Body of pancreas (tissue), 4 donors: ENCODE measurements around the gene ZNF133.

Source experiments
- POLR2A ChIP-seq, 3 donors: fragments of 450-650 bp; IDR thresholded peaks; one replicate each; pipeline ENCODE4 v1.6.1; 2016; ENCODE audit warnings: antibody characterized with exemption in 3 of 3, mild to moderate bottlenecking in 2 of 3
- TF ChIP-seq, protein P1 (sequence below), 7 experiments: fragments of 450-650 bp in 4 of 7; fragments of 200-600 bp in 3 of 7; sonication (generic) in 3 of 7; IDR thresholded peaks; one replicate each; pipeline ENCODE4 v1.5.1; 2016 to 2019; ENCODE audit warnings: antibody characterized with exemption in 7 of 7

GRCh38 chr20:18263723-18264122 lies 24.6 kb upstream of the ZNF133 start:
- TF ChIP-seq, protein P1, sequence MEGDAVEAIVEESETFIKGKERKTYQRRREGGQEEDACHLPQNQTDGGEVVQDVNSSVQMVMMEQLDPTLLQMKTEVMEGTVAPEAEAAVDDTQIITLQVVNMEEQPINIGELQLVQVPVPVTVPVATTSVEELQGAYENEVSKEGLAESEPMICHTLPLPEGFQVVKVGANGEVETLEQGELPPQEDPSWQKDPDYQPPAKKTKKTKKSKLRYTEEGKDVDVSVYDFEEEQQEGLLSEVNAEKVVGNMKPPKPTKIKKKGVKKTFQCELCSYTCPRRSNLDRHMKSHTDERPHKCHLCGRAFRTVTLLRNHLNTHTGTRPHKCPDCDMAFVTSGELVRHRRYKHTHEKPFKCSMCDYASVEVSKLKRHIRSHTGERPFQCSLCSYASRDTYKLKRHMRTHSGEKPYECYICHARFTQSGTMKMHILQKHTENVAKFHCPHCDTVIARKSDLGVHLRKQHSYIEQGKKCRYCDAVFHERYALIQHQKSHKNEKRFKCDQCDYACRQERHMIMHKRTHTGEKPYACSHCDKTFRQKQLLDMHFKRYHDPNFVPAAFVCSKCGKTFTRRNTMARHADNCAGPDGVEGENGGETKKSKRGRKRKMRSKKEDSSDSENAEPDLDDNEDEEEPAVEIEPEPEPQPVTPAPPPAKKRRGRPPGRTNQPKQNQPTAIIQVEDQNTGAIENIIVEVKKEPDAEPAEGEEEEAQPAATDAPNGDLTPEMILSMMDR (IDR thresholded peaks at IDR 0.05), result no peak
- TF ChIP-seq POLR2A (IDR thresholded peaks at IDR 0.05), result no peak
